OCI-LY3 (cell line): ENCODE measurements around the gene SIRT4.

Source experiments
- H2AFZ ChIP-seq: fragments of 200-600, 300-600 bp; shearing (Covaris generic); 2 replicates; pipeline ENCODE4 v1.6.0; 2014; ENCODE audit warnings: antibody characterized with exemption, low read depth, low read length
- H3K27ac ChIP-seq: fragments of 200-600, 300-600 bp; sonication (generic); 2 replicates; pipeline ENCODE4 v1.5.1; 2014; ENCODE audit warnings: mild to moderate bottlenecking, low read length, moderate library complexity, mixed read lengths
- H3K27me3 ChIP-seq: fragments of 200-600, 300-600 bp; sonication (generic); 2 replicates; pipeline ENCODE4 v1.6.1; 2014; ENCODE audit warnings: low read depth, low read length, mixed read lengths
- H3K36me3 ChIP-seq: fragments of 200-600, 300-600 bp; sonication (generic); replicated peaks from 2 replicates; pipeline ENCODE3; 2014; ENCODE audit warnings: low read depth, low read length, mixed read lengths
- H3K4me1 ChIP-seq: fragments of 300-600, 200-600 bp; sonication (generic); 2 replicates; pipeline ENCODE4 v1.6.1; 2014; ENCODE audit warnings: low read length, mixed read lengths
- H3K4me2 ChIP-seq: fragments of 200-600, 300-600 bp; sonication (generic); 2 replicates; pipeline ENCODE4 v1.6.1; 2014; ENCODE audit warnings: low read length, mixed read lengths
- H3K4me3 ChIP-seq: fragments of 300-600, 200-600 bp; sonication (generic); 2 replicates; pipeline ENCODE4 v1.5.1; 2014; ENCODE audit warnings: antibody characterized with exemption, mild to moderate bottlenecking, low read length, moderate library complexity
- H3K79me2 ChIP-seq: fragments of 300-600, 200-600 bp; shearing (Covaris generic); 2 replicates; pipeline ENCODE4 v1.6.1; 2014; ENCODE audit warnings: mild to moderate bottlenecking, low read length, mixed read lengths
- H3K9ac ChIP-seq: fragments of 300-600, 200-600 bp; shearing (Covaris generic); 2 replicates; pipeline ENCODE4 v1.6.0; 2014; ENCODE audit warnings: mild to moderate bottlenecking, low read length, moderate library complexity
- H3K9me3 ChIP-seq: fragments of 200-600, 300-600 bp; shearing (Covaris generic); 2 replicates; pipeline ENCODE4 v1.6.1; 2014; ENCODE audit warnings: low read length, mixed read lengths; ENCODE audit not compliant: insufficient read depth
- H4K20me1 ChIP-seq: fragments of 200-600, 300-600 bp; sonication (generic); 2 replicates; pipeline ENCODE4 v1.6.1; 2016; ENCODE audit warnings: low read length, mixed read lengths; ENCODE audit not compliant: insufficient read depth
- CTCF ChIP-seq: fragments of 200-600, 300-600 bp; sonication (generic); IDR thresholded peaks from 2 replicates; pipeline ENCODE4 v1.5.1; 2014; ENCODE audit warnings: antibody characterized with exemption, low read length, low read depth
- EZH2phosphoT487 ChIP-seq: fragments of 200-600 bp; shearing (Covaris generic); IDR thresholded peaks from 2 replicates; pipeline ENCODE4 v1.6.1; 2018; ENCODE audit warnings: antibody characterized with exemption, mixed run types, low read depth

SIRT4 gene

DNA sequence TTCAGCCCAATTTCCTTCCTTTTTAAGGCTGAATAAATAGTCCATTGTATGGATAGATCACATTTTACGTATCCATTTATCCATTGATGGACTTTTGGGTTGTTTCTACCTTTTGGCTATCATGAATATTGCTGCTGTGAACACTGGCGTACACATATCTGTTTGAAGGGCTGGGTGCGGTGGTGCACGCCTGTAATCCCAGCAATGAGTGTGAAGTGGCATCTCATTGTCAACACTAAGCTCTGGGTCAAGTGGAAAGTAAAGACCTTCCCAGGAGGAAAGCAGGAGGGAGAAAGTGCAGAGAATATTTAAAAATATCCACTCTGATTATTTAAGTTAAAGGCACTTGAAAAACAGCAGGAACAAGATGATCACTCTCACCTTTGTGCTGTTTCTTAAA, 37.1 kb downstream of the SIRT4 start:
- Histone ChIP-seq H3K79me2 (no peaks in the 10 kb centered on the region), H3K27ac (no peak overlapping the region), H3K9me3 (peaks cover 7% of the 10 kb centered on the region), H2AFZ (no peak overlapping the region), H3K27me3 (no peaks in the 10 kb centered on the region), H4K20me1 (no peaks in the 10 kb centered on the region), H3K4me1 (no peaks in the 10 kb centered on the region), H3K4me3 (no peak overlapping the region), H3K9ac (no peak overlapping the region), H3K4me2 (no peak overlapping the region), H3K36me3 (no peaks in the 10 kb centered on the region)
- no peak for TF ChIP-seq EZH2phosphoT487
- no peak for TF ChIP-seq CTCF

- H2AFZ ChIP-seq: no peak overlapping the region
- H3K4me2 ChIP-seq: no peak overlapping the region
- no peak for TF ChIP-seq EZH2phosphoT487
- TF ChIP-seq CTCF: no peak
- no peak overlapping the region for H3K9ac ChIP-seq
- no peaks in the 10 kb centered on the region for H4K20me1 ChIP-seq
- H3K27ac ChIP-seq: no peak overlapping the region
- no peaks in the 10 kb centered on the region for H3K36me3 ChIP-seq
- 0 out of 2 replicates have a peak, but pooled peaks cover 1% of the 10 kb centered on the region for H3K9me3 ChIP-seq
- no peaks in the 10 kb centered on the region for H3K4me1 ChIP-seq
- H3K4me3 ChIP-seq: no peak overlapping the region
- H3K79me2 ChIP-seq: no peaks in the 10 kb centered on the region
- no peaks in the 10 kb centered on the region for H3K27me3 ChIP-seq
Measured at GRCh38 chr12:120342175-120343038, 40.3 kb downstream of the SIRT4 start.

GRCh38 chr12:120343039-120343537, 41.0 kb downstream of the SIRT4 start:
- H3K4me2 ChIP-seq: no peak overlapping the region
- TF ChIP-seq CTCF (no peak), EZH2phosphoT487 (no peak)
- H3K4me3 ChIP-seq: no peak overlapping the region
- H2AFZ ChIP-seq: no peak overlapping the region
- H4K20me1 ChIP-seq: no peaks in the 10 kb centered on the region
- no peaks in the 10 kb centered on the region for H3K36me3 ChIP-seq
- H3K27me3 ChIP-seq: no peaks in the 10 kb centered on the region
- H3K4me1 ChIP-seq: no peaks in the 10 kb centered on the region
- no peaks in the 10 kb centered on the region for H3K79me2 ChIP-seq
- no peaks in the 10 kb centered on the region for H3K9me3 ChIP-seq
- no peak overlapping the region for H3K9ac ChIP-seq
- no peak overlapping the region for H3K27ac ChIP-seq

- no peak overlapping the region for H3K27ac ChIP-seq
Measured at GRCh38 chr12:120343692-120344091, 41.6 kb downstream of the SIRT4 start.

More at GRCh38 chr12:120343692-120344091, 41.6 kb downstream of the SIRT4 start:
- Histone ChIP-seq H4K20me1 (no peaks in the 10 kb centered on the region), H3K4me3 (no peak overlapping the region), H3K4me2 (no peak overlapping the region), H3K9me3 (no peaks in the 10 kb centered on the region), H3K27me3 (no peaks in the 10 kb centered on the region), H3K4me1 (no peaks in the 10 kb centered on the region), H2AFZ (no peak overlapping the region), H3K9ac (no peak overlapping the region), H3K79me2 (no peaks in the 10 kb centered on the region), H3K36me3 (no peaks in the 10 kb centered on the region)
- no peak for TF ChIP-seq CTCF
- no peak for TF ChIP-seq EZH2phosphoT487
